Measurements from ENCODE around the gene HMGCLL1.

DNA sequence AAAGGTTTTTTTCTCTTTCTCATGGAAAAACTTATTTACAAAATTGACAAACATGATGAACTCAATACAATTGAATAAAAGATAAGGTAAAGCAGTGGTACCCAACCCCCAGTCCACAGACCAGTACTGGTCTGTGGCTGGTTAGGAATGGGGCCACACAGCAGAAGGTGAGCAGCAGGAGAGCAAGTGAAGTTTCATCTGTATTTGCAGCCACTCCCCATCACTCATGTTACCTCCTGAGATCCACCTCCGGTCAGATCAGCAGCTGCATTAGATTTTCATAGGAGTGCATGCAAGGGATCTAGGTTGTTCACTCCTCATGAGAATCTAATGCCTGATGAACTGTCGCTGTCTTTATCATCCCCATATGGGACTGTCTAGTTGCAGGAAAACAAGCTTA is 47.5 kb downstream of the HMGCLL1 start:
- TF ChIP-seq, protein P1, sequence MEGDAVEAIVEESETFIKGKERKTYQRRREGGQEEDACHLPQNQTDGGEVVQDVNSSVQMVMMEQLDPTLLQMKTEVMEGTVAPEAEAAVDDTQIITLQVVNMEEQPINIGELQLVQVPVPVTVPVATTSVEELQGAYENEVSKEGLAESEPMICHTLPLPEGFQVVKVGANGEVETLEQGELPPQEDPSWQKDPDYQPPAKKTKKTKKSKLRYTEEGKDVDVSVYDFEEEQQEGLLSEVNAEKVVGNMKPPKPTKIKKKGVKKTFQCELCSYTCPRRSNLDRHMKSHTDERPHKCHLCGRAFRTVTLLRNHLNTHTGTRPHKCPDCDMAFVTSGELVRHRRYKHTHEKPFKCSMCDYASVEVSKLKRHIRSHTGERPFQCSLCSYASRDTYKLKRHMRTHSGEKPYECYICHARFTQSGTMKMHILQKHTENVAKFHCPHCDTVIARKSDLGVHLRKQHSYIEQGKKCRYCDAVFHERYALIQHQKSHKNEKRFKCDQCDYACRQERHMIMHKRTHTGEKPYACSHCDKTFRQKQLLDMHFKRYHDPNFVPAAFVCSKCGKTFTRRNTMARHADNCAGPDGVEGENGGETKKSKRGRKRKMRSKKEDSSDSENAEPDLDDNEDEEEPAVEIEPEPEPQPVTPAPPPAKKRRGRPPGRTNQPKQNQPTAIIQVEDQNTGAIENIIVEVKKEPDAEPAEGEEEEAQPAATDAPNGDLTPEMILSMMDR (IDR thresholded peaks at IDR 0.05): no peak
- no peak for TF ChIP-seq POLR2A (IDR thresholded peaks at IDR 0.05)

All from right lobe of liver (tissue), 4 donors.